Skin epidermis (tissue), 12 donors: ENCODE data around the gene SH2B3.
"Not testable (repeated sequence)": the region's sequence is repeated elsewhere in the genome, so short reads cannot be mapped to it uniquely, and the experiment has no call there.

Experiments used
- H3K27ac ChIP-seq, 21 experiments: fragments of 200-600 bp; sonication (generic) in 11 of 21; one replicate each; pipeline ENCODE4 v1.5.0; 2020; ENCODE audit warnings: mild to moderate bottlenecking in 3 of 21, inconsistent platforms in 2 of 21, moderate library complexity in 2 of 21
- H3K4me3 ChIP-seq, 7 experiments: fragments of 200-600 bp; sonication (generic) in 2 of 7; one replicate each; pipeline ENCODE4 v1.5.0; 2020; ENCODE audit warnings: inconsistent platforms in 2 of 7, mild to moderate bottlenecking in 2 of 7, moderate library complexity in 1 of 7

SH2B3 gene

GRCh38 chr12:111451232-111451631, 45.5 kb downstream of the SH2B3 start:
- no peak overlapping the region for H3K4me3 ChIP-seq
- peak overlapping the region in 2 of 21 experiments; percentile 16 to 39 for H3K27ac ChIP-seq

DNA sequence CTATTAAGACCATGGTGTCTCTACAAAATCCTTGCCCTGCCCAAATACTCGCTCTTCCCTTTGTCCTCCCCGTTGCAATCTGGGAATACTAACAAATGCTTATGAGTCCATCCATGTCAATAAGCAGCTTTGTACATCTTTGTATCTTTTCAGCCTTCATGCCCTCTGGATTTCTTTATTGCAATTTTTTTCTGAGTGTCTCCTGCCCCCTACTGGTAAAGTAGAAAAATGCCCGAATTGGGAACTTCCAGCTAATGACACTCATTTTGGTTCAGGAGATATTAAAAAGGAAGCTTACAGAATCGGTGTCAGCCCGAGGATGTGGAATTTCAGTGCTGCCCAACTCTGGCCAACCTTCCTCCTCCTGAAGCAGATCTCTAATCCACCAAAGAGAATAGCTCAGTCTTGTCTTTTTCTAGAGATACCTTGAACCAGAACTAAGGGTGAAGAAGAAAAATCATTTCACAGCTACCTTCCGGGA, 46.0 kb downstream of the SH2B3 start:
- H3K27ac ChIP-seq, result no peak overlapping the region
- no peak overlapping the region for H3K4me3 ChIP-seq

DNA sequence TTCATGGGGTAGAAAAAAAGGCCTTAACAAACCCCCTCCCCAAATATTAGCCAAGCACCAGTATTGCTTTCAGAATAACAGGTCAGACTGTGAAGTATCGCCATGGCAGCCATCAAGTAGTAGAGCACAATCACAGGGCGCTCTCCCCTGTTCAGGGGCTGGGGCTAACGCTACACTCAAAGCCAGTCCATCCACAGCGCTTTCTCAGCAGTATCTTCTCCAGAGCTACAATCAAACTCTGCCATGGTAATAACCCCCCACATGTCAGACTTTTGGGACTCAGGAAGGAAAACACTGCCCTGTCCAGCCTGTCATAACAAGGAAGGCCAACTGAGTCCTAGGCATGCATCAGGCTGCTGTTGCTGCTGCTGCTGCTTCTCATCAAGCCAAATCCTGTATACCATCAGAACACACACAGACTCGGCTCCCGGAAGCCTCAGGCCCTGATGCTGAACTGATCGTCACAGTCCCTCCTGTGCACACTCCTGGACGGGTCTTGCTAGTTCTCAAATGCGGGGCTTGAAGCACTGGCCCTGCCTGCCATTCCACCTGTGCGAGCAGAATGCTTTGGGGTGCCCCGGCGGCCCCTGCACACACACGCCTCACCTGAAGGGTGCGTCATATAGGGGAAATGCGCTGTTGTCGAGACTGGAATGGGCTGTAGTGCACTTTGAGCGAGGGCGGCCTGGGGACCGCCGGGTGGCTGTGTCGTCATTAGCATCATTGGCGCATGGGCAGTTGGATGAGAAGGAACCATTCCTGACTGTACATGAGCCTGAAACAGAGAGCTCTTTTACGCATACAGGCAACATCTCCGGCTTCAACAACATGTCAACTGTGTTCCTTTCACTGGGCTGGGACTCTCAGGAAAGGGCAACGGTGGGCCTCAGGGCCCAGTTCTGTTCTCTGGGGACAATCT, 47.6 kb downstream of the SH2B3 start:
- Histone ChIP-seq H3K27ac (peak overlapping the region in 1 of 21 experiments; percentile 10), H3K4me3 (no peak overlapping the region)

- H3K27ac ChIP-seq, result peak overlapping the region in 2 of 21 experiments; percentile 34 to 43
- H3K4me3 ChIP-seq, result no peak overlapping the region
These were observed 48.6 kb downstream of the SH2B3 start for GRCh38 chr12:111454311-111454710.

DNA sequence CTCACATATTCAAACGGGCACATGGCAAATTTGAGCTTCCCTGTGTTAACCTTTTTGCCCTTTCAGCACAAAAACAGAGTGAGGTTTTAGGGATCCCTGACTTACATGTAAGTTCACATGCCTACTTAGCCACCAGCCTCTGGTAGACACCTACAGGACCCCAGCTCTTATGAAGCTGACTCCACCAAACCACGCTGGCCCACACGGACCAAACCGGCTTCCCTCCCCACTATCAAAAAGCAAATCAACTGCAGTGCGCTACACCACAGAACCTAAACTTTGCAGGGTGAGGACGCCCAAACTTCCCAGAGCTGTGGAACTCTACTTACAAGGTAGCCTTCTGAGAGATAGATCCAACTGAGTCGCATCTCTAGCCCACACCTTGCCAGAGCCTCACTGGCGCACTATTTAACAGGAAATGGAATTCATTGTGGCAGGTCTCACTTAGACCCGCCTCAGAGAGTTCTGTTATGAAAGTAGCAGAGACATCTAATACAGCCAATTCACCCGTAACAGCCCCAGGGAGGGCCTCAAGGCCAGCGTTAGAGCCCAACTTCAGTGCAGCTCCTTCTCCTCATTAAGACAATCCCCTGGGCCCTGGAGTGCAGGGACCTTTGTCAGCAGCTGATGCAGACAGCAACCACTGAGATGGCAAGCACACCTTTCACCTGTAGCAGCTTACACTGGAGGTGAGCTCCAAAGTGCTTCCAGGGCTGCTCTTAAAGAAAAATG, 49.2 kb downstream of the SH2B3 start:
- Histone ChIP-seq H3K4me3 (no peak overlapping the region), H3K27ac (peak overlapping the region in 2 of 21 experiments; percentile 34 to 43)

DNA sequence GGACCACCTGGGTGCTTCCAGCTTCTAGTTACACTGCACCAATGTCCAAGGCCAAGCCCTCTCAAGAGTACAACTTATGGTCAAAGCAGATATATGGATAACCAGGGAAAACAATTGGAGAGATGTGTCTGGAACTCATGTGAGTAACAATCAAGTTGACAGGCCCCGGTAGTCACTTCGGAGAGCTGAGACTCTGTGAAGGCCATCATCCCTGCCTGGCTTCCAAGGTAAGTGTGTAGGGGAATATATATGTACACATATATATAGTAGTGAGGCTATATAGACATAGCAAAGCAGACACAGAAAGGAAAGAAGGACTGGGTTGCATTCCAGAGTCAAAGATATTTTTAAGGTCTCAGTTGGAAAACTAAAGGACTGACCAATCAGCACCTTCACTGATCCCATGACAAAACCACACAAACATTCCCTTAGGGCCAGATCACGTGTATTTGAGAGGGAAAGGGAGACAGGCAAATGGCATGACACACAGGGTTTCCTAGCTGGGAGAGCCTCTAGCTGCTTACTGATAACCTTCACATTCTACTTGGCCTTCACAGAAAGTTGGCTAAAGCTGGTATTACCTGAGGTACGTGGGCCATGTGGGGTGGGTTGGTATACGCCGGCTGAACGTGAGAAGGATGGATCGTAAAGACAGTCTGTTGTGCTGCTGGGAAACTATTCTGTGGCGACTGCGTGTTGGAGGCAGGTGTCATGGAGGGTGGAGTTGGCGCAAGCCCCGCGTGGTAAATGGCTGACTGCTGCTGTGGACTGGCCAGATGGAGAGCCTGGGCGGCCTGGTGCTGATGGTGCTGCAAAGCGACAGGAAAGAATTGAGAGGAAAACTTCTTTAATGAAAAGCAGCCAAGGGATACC, 50.0 kb downstream of the SH2B3 start:
- Histone ChIP-seq H3K27ac (peak overlapping the region in 3 of 21 experiments; percentile 21 to 36 (median 24)), H3K4me3 (no peak overlapping the region)

DNA sequence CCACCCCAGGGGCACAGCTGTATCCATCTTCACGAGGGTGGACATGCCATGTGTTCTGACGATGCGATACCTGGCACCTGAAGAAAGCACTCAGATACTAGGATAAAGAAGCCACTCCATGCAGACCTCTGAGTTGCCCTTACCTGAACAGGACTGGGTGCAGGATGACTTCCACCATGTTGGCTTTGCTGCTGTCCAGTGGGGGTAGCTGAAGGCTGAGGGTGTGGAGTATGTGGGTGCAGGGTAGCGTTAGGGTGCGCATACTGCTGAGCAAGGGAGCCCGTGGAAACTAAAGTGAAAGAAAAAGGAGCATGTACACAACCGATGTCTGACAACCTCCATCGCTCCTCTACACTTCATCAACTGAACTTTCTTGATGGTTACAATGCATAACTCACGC, 51.3 kb downstream of the SH2B3 start:
- Histone ChIP-seq H3K27ac (no peak overlapping the region), H3K4me3 (no peak overlapping the region)

- Histone ChIP-seq H3K27ac (no peak overlapping the region), H3K4me3 (no peak overlapping the region)
These were observed 51.9 kb downstream of the SH2B3 start for GRCh38 chr12:111457577-111457976.

DNA sequence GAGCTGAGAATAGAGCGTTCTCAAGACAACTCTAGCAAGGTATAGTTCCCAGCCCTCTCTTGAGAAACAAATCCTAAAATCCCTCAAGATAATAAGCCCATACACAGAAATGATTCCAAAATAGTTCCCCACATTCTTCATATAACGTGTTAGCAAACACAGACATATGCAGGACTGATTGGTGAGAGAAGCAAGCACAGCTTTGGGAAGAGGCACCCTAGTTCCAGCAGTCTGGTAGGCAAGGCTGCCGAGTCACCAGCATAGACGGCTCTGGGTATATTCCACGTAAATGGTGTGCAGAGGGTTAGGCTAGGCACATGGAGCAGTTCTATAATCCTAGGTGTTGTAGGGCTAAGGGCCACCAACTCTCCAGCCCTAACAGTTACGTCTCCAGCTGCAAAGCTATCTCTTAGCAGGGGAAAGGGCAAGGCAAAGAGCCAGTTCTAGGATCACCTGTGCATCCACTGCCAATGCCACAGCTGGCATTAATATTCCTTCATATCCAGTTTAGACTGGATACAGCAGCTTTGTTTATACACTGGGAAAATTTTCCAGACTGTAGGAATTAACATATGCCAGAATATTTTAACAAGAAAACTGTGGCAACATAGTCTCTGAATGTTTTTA, 52.9 kb downstream of the SH2B3 start:
- Histone ChIP-seq H3K4me3 (no peak overlapping the region), H3K27ac (no peak overlapping the region)

GRCh38 chr12:111460111-111460510, 54.4 kb downstream of the SH2B3 start:
- not testable (repeated sequence) for H3K27ac ChIP-seq, H3K4me3 ChIP-seq

- Histone ChIP-seq H3K4me3 (no peak overlapping the region), H3K27ac (peak overlapping the region in 3 of 21 experiments; percentile 11 to 47 (median 25))
These were observed 56.6 kb downstream of the SH2B3 start for GRCh38 chr12:111462210-111462769.

DNA sequence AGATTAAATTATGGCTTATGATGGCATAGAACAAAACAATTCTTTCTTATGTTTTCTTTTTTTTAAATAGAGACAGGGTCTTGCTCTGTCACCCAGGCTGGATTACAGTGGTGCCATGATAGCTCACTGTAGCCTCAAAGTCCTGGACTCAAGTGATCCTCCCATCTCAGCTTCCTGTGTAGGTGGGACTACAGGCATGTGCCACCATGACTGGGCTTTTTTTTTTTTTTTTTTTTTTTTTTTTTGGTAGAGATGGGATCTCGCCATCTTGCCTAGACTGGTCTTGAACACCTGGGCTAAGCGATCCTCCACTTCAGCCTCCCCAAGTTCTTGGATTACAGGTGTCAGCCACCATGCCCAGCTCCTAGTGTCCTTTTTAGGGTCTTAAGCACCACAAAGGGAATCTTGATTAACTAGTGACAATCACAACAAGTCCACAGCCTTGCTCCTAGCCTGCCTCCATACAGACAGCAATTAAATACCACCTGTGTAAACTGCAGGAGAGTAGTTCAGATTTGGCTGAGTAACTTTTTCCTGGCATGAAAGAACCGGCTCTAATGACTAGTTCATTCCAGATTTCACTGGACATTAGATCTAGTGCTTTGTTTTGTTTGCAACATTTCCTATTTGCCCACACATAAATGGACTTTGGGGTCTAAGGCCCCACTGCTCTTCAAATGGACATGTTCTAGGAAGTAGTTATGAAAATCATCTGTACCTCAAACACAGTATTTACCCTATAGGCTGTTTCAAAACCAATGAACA, 61.6 kb downstream of the SH2B3 start:
- H3K27ac ChIP-seq, result no peak overlapping the region

DNA sequence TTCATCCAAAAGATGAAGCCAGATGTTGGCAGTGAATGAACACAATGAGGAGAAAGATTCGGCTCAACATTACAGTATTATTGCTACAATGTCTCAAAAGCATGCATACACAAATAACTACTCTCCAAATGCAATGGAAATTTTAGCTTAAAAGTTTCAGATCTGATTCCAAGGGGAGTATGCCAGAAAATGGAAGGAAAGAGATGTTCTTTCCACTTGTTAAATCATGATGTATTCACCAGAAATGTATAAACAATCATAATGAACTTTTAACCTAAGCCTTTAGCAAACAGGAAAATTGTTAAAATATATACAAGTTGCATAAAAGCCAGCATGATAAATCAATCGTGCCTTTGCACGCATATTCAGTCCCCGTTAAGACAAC, 62.1 kb downstream of the SH2B3 start:
- Histone ChIP-seq H3K4me3 (no peak overlapping the region), H3K27ac (no peak overlapping the region)

More for the DNA sequence above, 61.6 kb downstream of the SH2B3 start:
- no peak overlapping the region for H3K4me3 ChIP-seq

GRCh38 chr12:111469401-111469800, 63.7 kb downstream of the SH2B3 start:
- Histone ChIP-seq H3K4me3 (no peak overlapping the region), H3K27ac (no peak overlapping the region)

- no peak overlapping the region for H3K27ac ChIP-seq
- H3K4me3 ChIP-seq, result no peak overlapping the region
These were observed 65.5 kb downstream of the SH2B3 start for GRCh38 chr12:111471236-111471635.

- Histone ChIP-seq H3K27ac (no peak overlapping the region), H3K4me3 (no peak overlapping the region)
These were observed 76.7 kb downstream of the SH2B3 start for GRCh38 chr12:111482462-111482861.

GRCh38 chr12:111488271-111488670, 82.5 kb downstream of the SH2B3 start:
- Histone ChIP-seq H3K4me3 (no peak overlapping the region), H3K27ac (no peak overlapping the region)

- H3K27ac ChIP-seq, result no peak overlapping the region
- no peak overlapping the region for H3K4me3 ChIP-seq
These were observed 83.1 kb downstream of the SH2B3 start for GRCh38 chr12:111488798-111489197.
